ENCODE measurements around the gene TASOR. TPM values are rescaled to one million over a fixed set of nuclear protein-coding genes. Genes with fewer than 3 reads are reported as not detected.
A peak's percentile ranks its signal among the peaks of the same experiment; 100 is the strongest.

Gene TASOR
- total and polyA plus RNA-seq, 2 of the 8 experiments (the other 6 are each of a cell fraction or from before 2014, with no cell fraction given) = 12.2 to 45.5 TPM

- no peaks in the 10 kb centered on the region for H4K20me1 ChIP-seq (replicated peaks in 1 of 2; ENCODE audit: control insufficient read depth in 1 of 2, insufficient read depth in 2 of 2, low read length in 2 of 2)
- peak overlapping the region; percentile 98 for H4K5ac ChIP-seq (ENCODE audit: insufficient read length, low read depth, low read length)
- FAIRE-seq (no peak), DNase-seq (ENCODE audit: low read depth in 1 of 2, low spot score in 2 of 2) (peak; percentile 5 to 83)
- ChIA-PET CTCF (ENCODE audit: partially characterized antibody) (interaction anchor here (1.3 kb wide), 1 partner anchor 324 kb away, joined by 3 read pairs; no protein-coding TSS in a partner anchor), POLR2A (ENCODE audit: partially characterized antibody) (interaction anchor here (0.7 to 3.0 kb wide), 15 partner anchors 9 to 396 kb away, joined by 3 to 14 read pairs (median 4); partner anchors contain the start of gene CCDC66)
- peak overlapping the region; percentile 90 for H2BK120ac ChIP-seq (replicated peaks; ENCODE audit: low read depth, low read length)
- no peaks in the 10 kb centered on the region; the same call in 1 of the 2 replicates for H3K79me1 ChIP-seq (ENCODE audit: low read depth, low read length)
- WGBS, 2 experiments (ENCODE audit: extremely low coverage in 1 of 2, insufficient coverage in 1 of 2, insufficient read length in 1 of 2, insufficient replicate concordance in 2 of 2, low coverage in 1 of 2, low lambda C conversion rate in 2 of 2, missing lambda C conversion rate in 1 of 2) = 1% methylated on average over 45 of the region's 58 CpGs; no CpG with 5 or more reads in 1 of the 2 experiments
- H3K9ac ChIP-seq (replicated peaks in 1 of 4; ENCODE audit: extremely low read depth in 1 of 4, low read depth in 3 of 4, low read length in 3 of 4) = peak overlapping the region; percentile 85 to 93 (median 90)
- peaks cover 4 to 18% (median 14%) of the 10 kb centered on the region in 4 experiments for H3K27me3 ChIP-seq (replicated peaks in 1 of 4; ENCODE audit: control insufficient read depth in 3 of 4, extremely low read depth in 1 of 4, insufficient read depth in 3 of 4, low read length in 3 of 4)
- no peak overlapping the region; the same call in 1 of the 2 replicates for H2AFZ ChIP-seq (ENCODE audit: low read length)
- H3K36me3 ChIP-seq (ENCODE audit: control insufficient read depth in 2 of 4, insufficient read depth in 4 of 4, low read length in 3 of 4) = peaks cover 0 to 6% (median 2%) of the 10 kb centered on the region in 4 experiments; a peak in 3 of 8 replicates
- H3K79me2 ChIP-seq (ENCODE audit: control insufficient read depth in 1 of 2, insufficient read depth in 2 of 2, low read length in 2 of 2) = peaks cover 0 to 43% of the 10 kb centered on the region in 2 experiments; a peak in 2 of 4 replicates
- H3K4ac ChIP-seq (replicated peaks; ENCODE audit: insufficient read length, low read depth, low read length) = peak overlapping the region; percentile 94
- H3K56ac ChIP-seq (replicated peaks; ENCODE audit: insufficient read length, low read depth, low read length) = peak overlapping the region; percentile 95
- no peak overlapping the region for H2BK15ac ChIP-seq (ENCODE audit: low read length)
- peak overlapping the region; percentile 54; the same call in 1 of the 2 replicates for H2BK12ac ChIP-seq (ENCODE audit: low read depth, low read length)
- no peak overlapping the region for H3K23ac ChIP-seq (ENCODE audit: insufficient read length)
- peak overlapping the region; percentile 92 for H2BK5ac ChIP-seq (ENCODE audit: low read depth, low read length)
- H3K4me3 ChIP-seq (ENCODE audit: extremely low read depth in 1 of 4, insufficient read depth in 2 of 4, low read depth in 3 of 4, low read length in 4 of 4) = peak overlapping the region; percentile 79 to 94 (median 84)
- H3K18ac ChIP-seq (ENCODE audit: extremely low read depth, low read length) = peak overlapping the region; percentile 93
- peak overlapping the region; percentile 99 for H4K91ac ChIP-seq (replicated peaks; ENCODE audit: insufficient read length, low read length)
- H4K8ac ChIP-seq (ENCODE audit: extremely low read depth, insufficient read depth, low read length) = peak overlapping the region; percentile 100
- peaks cover 0 to 2% (median 1%) of the 10 kb centered on the region in 4 experiments; a peak in 3 of 7 replicates for H3K4me1 ChIP-seq (replicated peaks in 1 of 4; ENCODE audit: control insufficient read depth in 3 of 4, insufficient read depth in 4 of 4, low read length in 3 of 4)
- peak overlapping the region; percentile 96 for H3K27ac ChIP-seq (ENCODE audit: low read depth, low read length)
- H3K4me2 ChIP-seq (ENCODE audit: insufficient read depth in 1 of 2, low read depth in 2 of 2, low read length in 2 of 2) = peak overlapping the region; percentile 70 to 87
- 0 out of 2 replicates have a peak overlapping the region, but pooled peaks have one; percentile 41 for H2BK20ac ChIP-seq (ENCODE audit: low read length)
- peak overlapping the region; percentile 99 for H3K14ac ChIP-seq (ENCODE audit: insufficient read length)
- peaks cover 5 to 11% of the 10 kb centered on the region in 2 experiments; a peak in 3 of 4 replicates for H3K9me3 ChIP-seq (ENCODE audit: insufficient read depth in 2 of 2, low read depth in 1 of 2, low read length in 1 of 2)
- peaks cover 3% of the 10 kb centered on the region for H3K23me2 ChIP-seq (ENCODE audit: low read depth, low read length)
- no peak overlapping the region for H2AK5ac ChIP-seq (ENCODE audit: low read depth, low read length)
- TF ChIP-seq HDAC2 (IDR thresholded peaks at IDR 0.05; ENCODE audit: borderline replicate concordance in 1 of 2, low read depth in 2 of 2, low read length in 2 of 2) (0 out of 4 replicates have a peak, but pooled peaks of 1 of the 2 experiments have one; percentile 39), SP1 (IDR thresholded peaks at IDR 0.05; ENCODE audit: low read depth, low read length) (peak; percentile 18; the same call in 1 of the 2 replicates), TEAD4 (IDR thresholded peaks at IDR 0.05; ENCODE audit: low read depth, low read length) (no peak), PHF8 (conservative IDR thresholded peaks at IDR 0.05; ENCODE audit: low read depth, low read length) (peak; percentile 83), YY1 (IDR thresholded peaks at IDR 0.05; ENCODE audit: low read depth, low read length) (peak; percentile 94), SIN3A (conservative IDR thresholded peaks at IDR 0.05 in 1 of 2, IDR thresholded peaks at IDR 0.05 in 1 of 2; ENCODE audit: low read depth in 1 of 2, low read length in 2 of 2) (0 out of 4 replicates have a peak, but pooled peaks of 1 of the 2 experiments have one; percentile 39), RBBP5 (IDR thresholded peaks at IDR 0.05; ENCODE audit: borderline replicate concordance, low read depth, low read length) (peak; percentile 81; the same call in 1 of the 2 replicates), TAF7 (optimal IDR thresholded peaks at IDR 0.05; ENCODE audit: borderline replicate concordance, low read depth, low read length) (no peak), KDM4A (IDR thresholded peaks at IDR 0.05; ENCODE audit: low read depth, low read length, severe bottlenecking) (peak; percentile 95)
Measured at GRCh38 chr3:56682462-56683121, 473 bp downstream of the TASOR start.

Data from H1 (cell line).